ENCODE measurements around the gene CADPS. TPM values are rescaled to one million over a fixed set of nuclear protein-coding genes. Genes with fewer than 3 reads are reported as not detected.
A peak's percentile ranks its signal among the peaks of the same experiment; 100 is the strongest.

CADPS gene
- polyA plus RNA-seq, 2 donors: 0.09 to 0.20 TPM

GRCh38 chr3:62876064-62876463, 848 bp upstream of the CADPS start:
- H3K27me3 ChIP-seq (ENCODE audit: control insufficient read depth in 1 of 2, insufficient read depth in 2 of 2, low read length in 2 of 2): peaks cover 0 to 10% of the 10 kb centered on the region in 2 donors
- H3K9me3 ChIP-seq (ENCODE audit: control insufficient read depth in 2 of 2, insufficient read depth in 1 of 2, low read depth in 1 of 2, low read length in 1 of 2): peaks cover 2 to 3% of the 10 kb centered on the region in 2 donors

GRCh38 chr3:62875558-62876002, 364 bp upstream of the CADPS start:
- H3K4me1 ChIP-seq (ENCODE audit: control insufficient read depth in 2 of 2, insufficient read depth in 2 of 2, low read length in 1 of 2): peaks cover 3 to 7% of the 10 kb centered on the region in 2 donors
- no peak overlapping the region for H3K27ac ChIP-seq (ENCODE audit: low read depth in 2 of 2, low read length in 1 of 2)
- H3K9me3 ChIP-seq (ENCODE audit: control insufficient read depth in 2 of 2, insufficient read depth in 1 of 2, low read depth in 1 of 2, low read length in 1 of 2): peaks cover 2 to 3% of the 10 kb centered on the region in 2 donors
- no peaks in the 10 kb centered on the region for H3K36me3 ChIP-seq (ENCODE audit: control insufficient read depth in 2 of 2, insufficient read depth in 2 of 2, low read length in 1 of 2)
- H3K27me3 ChIP-seq (ENCODE audit: control insufficient read depth in 1 of 2, insufficient read depth in 2 of 2, low read length in 2 of 2): peaks cover 0 to 10% of the 10 kb centered on the region in 2 donors
- H3K4me3 ChIP-seq (ENCODE audit: low read depth in 1 of 2, low read length in 2 of 2): peak overlapping the region in 1 of 2 donors; percentile 26
- WGBS, 2 donors: 7 to 9% methylated on average over 18 of the region's 18 CpGs

More at GRCh38 chr3:62876064-62876463, 848 bp upstream of the CADPS start:
- H3K4me1 ChIP-seq (ENCODE audit: control insufficient read depth in 2 of 2, insufficient read depth in 2 of 2, low read length in 1 of 2): peaks cover 3 to 7% of the 10 kb centered on the region in 2 donors
- H3K4me3 ChIP-seq (ENCODE audit: low read depth in 1 of 2, low read length in 2 of 2): peak overlapping the region in 1 of 2 donors; percentile 14
- 6 to 7% methylated on average over 17 of the region's 17 CpGs for WGBS, 2 donors
- no peaks in the 10 kb centered on the region for H3K36me3 ChIP-seq (ENCODE audit: control insufficient read depth in 2 of 2, insufficient read depth in 2 of 2, low read length in 1 of 2)
- H3K27ac ChIP-seq (ENCODE audit: low read depth in 2 of 2, low read length in 1 of 2): no peak overlapping the region

- Histone ChIP-seq H3K27me3 (ENCODE audit: control insufficient read depth in 1 of 2, insufficient read depth in 2 of 2, low read length in 2 of 2) (peaks cover 0 to 10% of the 10 kb centered on the region in 2 donors), H3K27ac (ENCODE audit: low read depth in 2 of 2, low read length in 1 of 2) (no peak overlapping the region), H3K36me3 (ENCODE audit: control insufficient read depth in 2 of 2, insufficient read depth in 2 of 2, low read length in 1 of 2) (no peaks in the 10 kb centered on the region), H3K9me3 (ENCODE audit: control insufficient read depth in 2 of 2, insufficient read depth in 1 of 2, low read depth in 1 of 2, low read length in 1 of 2) (peaks cover 2 to 3% of the 10 kb centered on the region in 2 donors), H3K4me1 (ENCODE audit: control insufficient read depth in 2 of 2, insufficient read depth in 2 of 2, low read length in 1 of 2) (peaks cover 3 to 7% of the 10 kb centered on the region in 2 donors), H3K4me3 (ENCODE audit: low read depth in 1 of 2, low read length in 2 of 2) (peak overlapping the region; percentile 2 to 26)
- WGBS, 2 donors: 2 to 3% methylated on average over 71 to 77 of the region's 77 CpGs
Observed at GRCh38 chr3:62873761-62874710, 1.2 kb downstream of the CADPS start.

GRCh38 chr3:62873451-62873760, 1.8 kb downstream of the CADPS start:
- Histone ChIP-seq H3K27me3 (ENCODE audit: control insufficient read depth in 1 of 2, insufficient read depth in 2 of 2, low read length in 2 of 2) (peaks cover 0 to 10% of the 10 kb centered on the region in 2 donors), H3K4me1 (ENCODE audit: control insufficient read depth in 2 of 2, insufficient read depth in 2 of 2, low read length in 1 of 2) (peaks cover 3 to 7% of the 10 kb centered on the region in 2 donors), H3K4me3 (ENCODE audit: low read depth in 1 of 2, low read length in 2 of 2) (peak overlapping the region in 1 of 2 donors; percentile 26), H3K36me3 (ENCODE audit: control insufficient read depth in 2 of 2, insufficient read depth in 2 of 2, low read length in 1 of 2) (no peaks in the 10 kb centered on the region), H3K9me3 (ENCODE audit: control insufficient read depth in 2 of 2, insufficient read depth in 1 of 2, low read depth in 1 of 2, low read length in 1 of 2) (peaks cover 2 to 3% of the 10 kb centered on the region in 2 donors), H3K27ac (ENCODE audit: low read depth in 2 of 2, low read length in 1 of 2) (no peak overlapping the region)
- WGBS, 2 donors: 13 to 16% methylated on average over 4 of the region's 4 CpGs

GRCh38 chr3:62872318-62872717, 2.9 kb downstream of the CADPS start:
- Histone ChIP-seq H3K4me3 (ENCODE audit: low read depth in 1 of 2, low read length in 2 of 2) (no peak overlapping the region), H3K27ac (ENCODE audit: low read depth in 2 of 2, low read length in 1 of 2) (no peak overlapping the region), H3K27me3 (ENCODE audit: control insufficient read depth in 1 of 2, insufficient read depth in 2 of 2, low read length in 2 of 2) (peaks cover 0 to 10% of the 10 kb centered on the region in 2 donors), H3K36me3 (ENCODE audit: control insufficient read depth in 2 of 2, insufficient read depth in 2 of 2, low read length in 1 of 2) (no peaks in the 10 kb centered on the region), H3K9me3 (ENCODE audit: control insufficient read depth in 2 of 2, insufficient read depth in 1 of 2, low read depth in 1 of 2, low read length in 1 of 2) (peaks cover 2 to 3% of the 10 kb centered on the region in 2 donors), H3K4me1 (ENCODE audit: control insufficient read depth in 2 of 2, insufficient read depth in 2 of 2, low read length in 1 of 2) (peaks cover 3 to 7% of the 10 kb centered on the region in 2 donors)
- WGBS, 2 donors: 43 to 44% methylated on average over 1 of the region's 1 CpG

- Histone ChIP-seq H3K9me3 (ENCODE audit: control insufficient read depth in 2 of 2, insufficient read depth in 1 of 2, low read depth in 1 of 2, low read length in 1 of 2) (peaks cover 0 to 3% of the 10 kb centered on the region in 2 donors), H3K36me3 (ENCODE audit: control insufficient read depth in 2 of 2, insufficient read depth in 2 of 2, low read length in 1 of 2) (no peaks in the 10 kb centered on the region), H3K4me1 (ENCODE audit: control insufficient read depth in 2 of 2, insufficient read depth in 2 of 2, low read length in 1 of 2) (peaks cover 3 to 7% of the 10 kb centered on the region in 2 donors), H3K4me3 (ENCODE audit: low read depth in 1 of 2, low read length in 2 of 2) (no peak overlapping the region), H3K27ac (ENCODE audit: low read depth in 2 of 2, low read length in 1 of 2) (no peak overlapping the region), H3K27me3 (ENCODE audit: control insufficient read depth in 1 of 2, insufficient read depth in 2 of 2, low read length in 2 of 2) (peaks cover 0 to 10% of the 10 kb centered on the region in 2 donors)
- 82 to 88% methylated on average over 1 of the region's 1 CpG for WGBS, 2 donors
Observed at GRCh38 chr3:62870321-62870720, 4.9 kb downstream of the CADPS start.

GRCh38 chr3:62863648-62864047, 11.6 kb downstream of the CADPS start:
- Histone ChIP-seq H3K9me3 (ENCODE audit: control insufficient read depth in 2 of 2, insufficient read depth in 1 of 2, low read depth in 1 of 2, low read length in 1 of 2) (no peaks in the 10 kb centered on the region), H3K36me3 (ENCODE audit: control insufficient read depth in 2 of 2, insufficient read depth in 2 of 2, low read length in 1 of 2) (no peaks in the 10 kb centered on the region), H3K4me3 (ENCODE audit: low read depth in 1 of 2, low read length in 2 of 2) (no peak overlapping the region), H3K27ac (ENCODE audit: low read depth in 2 of 2, low read length in 1 of 2) (no peak overlapping the region), H3K27me3 (ENCODE audit: control insufficient read depth in 1 of 2, insufficient read depth in 2 of 2, low read length in 2 of 2) (no peaks in the 10 kb centered on the region), H3K4me1 (ENCODE audit: control insufficient read depth in 2 of 2, insufficient read depth in 2 of 2, low read length in 1 of 2) (no peaks in the 10 kb centered on the region)
- 95% methylated on average over 3 of the region's 3 CpGs for WGBS, 2 donors

- H3K4me1 ChIP-seq (ENCODE audit: control insufficient read depth in 2 of 2, insufficient read depth in 2 of 2, low read length in 1 of 2): no peaks in the 10 kb centered on the region
- no peak overlapping the region for H3K27ac ChIP-seq (ENCODE audit: low read depth in 2 of 2, low read length in 1 of 2)
- WGBS, 2 donors: 66 to 79% methylated on average over 5 of the region's 5 CpGs
- no peak overlapping the region for H3K4me3 ChIP-seq (ENCODE audit: low read depth in 1 of 2, low read length in 2 of 2)
- H3K36me3 ChIP-seq (ENCODE audit: control insufficient read depth in 2 of 2, insufficient read depth in 2 of 2, low read length in 1 of 2): no peaks in the 10 kb centered on the region
- no peaks in the 10 kb centered on the region for H3K27me3 ChIP-seq (ENCODE audit: control insufficient read depth in 1 of 2, insufficient read depth in 2 of 2, low read length in 2 of 2)
- H3K9me3 ChIP-seq (ENCODE audit: control insufficient read depth in 2 of 2, insufficient read depth in 1 of 2, low read depth in 1 of 2, low read length in 1 of 2): no peaks in the 10 kb centered on the region
Observed at GRCh38 chr3:62859203-62859791, 15.9 kb downstream of the CADPS start.

GRCh38 chr3:62845996-62846395, 29.2 kb downstream of the CADPS start:
- Histone ChIP-seq H3K36me3 (ENCODE audit: control insufficient read depth in 2 of 2, insufficient read depth in 2 of 2, low read length in 1 of 2) (no peaks in the 10 kb centered on the region), H3K4me3 (ENCODE audit: low read depth in 1 of 2, low read length in 2 of 2) (no peak overlapping the region), H3K27ac (ENCODE audit: low read depth in 2 of 2, low read length in 1 of 2) (no peak overlapping the region), H3K9me3 (ENCODE audit: control insufficient read depth in 2 of 2, insufficient read depth in 1 of 2, low read depth in 1 of 2, low read length in 1 of 2) (no peaks in the 10 kb centered on the region), H3K27me3 (ENCODE audit: control insufficient read depth in 1 of 2, insufficient read depth in 2 of 2, low read length in 2 of 2) (no peaks in the 10 kb centered on the region), H3K4me1 (ENCODE audit: control insufficient read depth in 2 of 2, insufficient read depth in 2 of 2, low read length in 1 of 2) (no peaks in the 10 kb centered on the region)
- 53 to 60% methylated on average over 4 of the region's 4 CpGs for WGBS, 2 donors
